NCI-H526 treated with DMSO at 0.1 percent for 48 hours (cell line): Measurements from ENCODE around the gene RNF207.
A peak's percentile ranks its signal among the peaks of the same experiment; 100 is the strongest.

ENCODE experiments used
- DNase-seq: peaks from one replicate; lab custom pipeline; 2025; lab: John Stamatoyannopoulos, UW

The RNF207 gene

GRCh38 chr1:6234502-6235295, 28.8 kb downstream of the RNF207 start:
- DNase-seq = no peak

DNA sequence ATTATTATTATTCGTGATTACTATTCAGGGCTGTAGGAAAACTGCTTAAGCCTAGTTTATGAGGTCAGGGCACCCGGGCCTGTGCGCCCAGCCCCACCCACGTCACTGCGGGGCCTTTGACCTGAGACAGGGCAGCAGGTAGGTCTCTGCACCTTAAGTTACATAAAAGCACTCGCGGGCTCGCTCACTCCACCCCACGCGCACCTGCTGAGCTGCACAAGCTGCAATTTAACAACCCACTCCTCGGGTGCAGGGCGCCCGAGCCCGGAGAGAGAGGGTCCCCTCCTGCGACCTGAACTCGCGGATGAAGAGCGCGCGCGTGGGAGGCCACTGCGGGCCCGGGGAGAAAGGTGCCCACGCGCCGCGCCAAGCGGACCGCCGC, 29.4 kb downstream of the RNF207 start:
- no peak for DNase-seq

DNA sequence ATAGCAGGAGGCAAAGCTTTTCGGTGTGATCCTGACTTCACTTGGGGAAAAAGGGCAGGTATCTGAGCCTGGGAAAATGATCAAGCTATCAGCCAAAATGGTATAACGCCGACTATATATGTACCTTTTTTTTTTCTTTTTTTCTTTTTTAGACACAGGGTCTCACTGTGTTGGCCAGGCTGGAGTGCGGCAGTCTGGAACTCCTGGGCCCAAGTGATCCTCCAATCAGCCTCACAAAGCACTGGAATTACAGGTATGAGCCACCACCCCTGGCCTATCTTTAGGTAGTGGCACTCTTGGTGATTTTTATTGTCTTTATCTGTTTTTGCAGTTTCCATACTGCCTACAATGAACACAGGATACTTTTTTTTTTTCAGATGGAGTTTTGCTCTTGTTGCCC, 31.2 kb downstream of the RNF207 start:
- no peak for DNase-seq

DNA sequence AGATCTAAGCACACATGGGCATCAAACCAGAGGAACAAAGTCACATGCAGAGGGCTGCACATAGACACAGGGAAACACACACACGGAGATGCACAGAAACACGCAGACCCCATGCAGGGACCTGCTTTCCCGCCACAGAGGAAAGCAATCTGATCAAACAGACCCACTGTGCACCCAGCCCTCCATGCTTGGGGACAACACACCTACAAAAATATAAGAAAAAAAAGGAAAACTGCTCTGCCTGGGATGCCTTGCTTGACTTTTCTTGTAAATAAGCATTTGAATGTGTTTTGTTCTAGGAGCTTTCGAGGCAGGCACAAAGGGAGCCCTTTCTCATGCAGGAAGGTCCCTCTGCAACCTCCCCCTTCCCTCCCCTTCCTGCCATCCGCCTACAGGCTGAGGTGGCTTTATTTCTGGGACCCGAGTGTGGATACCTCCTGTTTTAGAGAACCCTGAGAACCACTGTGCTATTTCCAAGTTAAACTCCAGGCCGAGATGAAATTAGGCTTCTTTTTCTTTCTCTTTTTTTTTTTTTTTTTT, 33.4 kb downstream of the RNF207 start:
- no peak for DNase-seq

- DNase-seq = no peak
Observed at GRCh38 chr1:6239950-6240768, 34.2 kb downstream of the RNF207 start.

- DNase-seq = no peak
Observed at GRCh38 chr1:6241107-6241886, 35.4 kb downstream of the RNF207 start.

DNA sequence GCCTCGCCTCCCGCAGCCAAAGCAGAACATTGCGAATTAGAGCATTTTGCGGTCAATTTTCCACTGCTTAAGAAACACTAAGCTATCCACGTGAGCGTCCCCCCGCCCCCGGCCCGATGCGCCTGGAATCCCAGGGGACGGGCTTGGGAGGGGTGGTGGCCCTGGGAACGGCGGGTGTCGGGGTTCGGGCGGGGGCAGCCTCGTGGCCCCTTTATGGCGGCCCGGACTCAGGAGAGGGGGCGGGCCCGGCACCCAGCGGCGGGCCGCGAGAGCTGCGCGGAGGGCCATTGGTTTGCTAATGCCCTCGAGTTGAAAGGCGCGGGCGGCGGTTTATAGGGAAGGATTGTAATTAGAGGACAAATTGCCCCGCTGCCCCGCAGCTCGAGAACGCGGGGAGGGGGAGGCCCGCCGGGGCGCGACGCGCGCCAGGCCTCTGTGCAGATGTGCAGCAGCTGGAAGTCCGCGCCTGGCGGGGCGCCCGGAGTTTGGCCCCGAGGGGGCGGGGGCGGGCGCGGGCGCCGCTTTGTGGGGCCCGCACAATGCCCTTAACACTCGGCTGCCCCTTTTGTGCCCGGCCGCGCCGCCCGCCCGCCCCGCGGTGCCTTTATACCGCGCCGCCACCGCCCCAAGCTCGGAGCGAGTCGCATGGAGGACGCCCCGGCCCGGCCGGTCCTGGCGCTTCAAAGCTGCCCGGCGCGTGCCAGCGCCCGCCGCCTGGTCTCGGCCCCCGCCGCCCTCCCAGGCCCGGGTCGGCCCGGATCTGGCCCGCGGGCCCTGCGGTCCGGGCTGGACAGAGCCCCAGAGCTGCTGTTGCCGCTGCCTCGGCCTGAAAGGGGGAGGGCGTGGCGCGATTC, 36.2 kb downstream of the RNF207 start:
- DNase-seq = no peak

DNA sequence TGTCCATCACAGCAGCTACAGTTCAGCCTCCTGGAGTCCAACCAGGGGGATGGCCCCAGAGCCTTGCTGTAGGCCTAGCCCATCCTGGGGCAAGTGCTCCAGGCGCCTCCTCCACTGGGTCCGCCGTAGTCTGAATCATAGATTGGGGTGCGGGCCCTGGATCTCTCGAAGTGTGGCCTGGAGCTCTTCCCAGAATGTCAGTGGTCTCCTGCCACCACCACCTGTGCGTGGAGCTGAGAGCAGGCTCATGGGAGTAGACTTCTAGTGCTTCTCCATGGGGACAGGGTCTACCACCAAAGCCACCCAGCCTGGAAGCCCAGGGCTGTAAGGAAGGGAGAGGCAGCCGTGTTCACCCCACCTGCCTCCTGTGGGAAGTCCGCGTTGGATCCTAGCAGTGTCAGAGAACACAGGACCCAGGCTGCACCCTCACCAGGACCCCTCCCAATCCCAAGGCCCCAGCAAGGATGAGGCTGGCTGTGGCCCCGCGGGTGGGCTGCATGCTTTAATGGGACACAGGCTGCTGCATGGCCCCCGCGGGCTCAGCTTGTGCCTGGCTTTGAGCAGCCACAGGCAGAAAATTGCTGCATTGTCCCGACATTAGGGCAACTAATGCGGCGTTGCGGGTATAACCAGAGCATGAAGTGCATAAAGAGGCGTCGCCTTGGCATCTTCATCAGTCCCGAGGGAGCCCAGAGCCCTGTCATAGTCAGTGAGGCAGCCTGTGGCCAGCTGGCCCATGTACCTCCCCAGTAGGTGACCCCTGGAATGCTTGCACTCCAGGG, 37.3 kb downstream of the RNF207 start:
- no peak for DNase-seq

DNA sequence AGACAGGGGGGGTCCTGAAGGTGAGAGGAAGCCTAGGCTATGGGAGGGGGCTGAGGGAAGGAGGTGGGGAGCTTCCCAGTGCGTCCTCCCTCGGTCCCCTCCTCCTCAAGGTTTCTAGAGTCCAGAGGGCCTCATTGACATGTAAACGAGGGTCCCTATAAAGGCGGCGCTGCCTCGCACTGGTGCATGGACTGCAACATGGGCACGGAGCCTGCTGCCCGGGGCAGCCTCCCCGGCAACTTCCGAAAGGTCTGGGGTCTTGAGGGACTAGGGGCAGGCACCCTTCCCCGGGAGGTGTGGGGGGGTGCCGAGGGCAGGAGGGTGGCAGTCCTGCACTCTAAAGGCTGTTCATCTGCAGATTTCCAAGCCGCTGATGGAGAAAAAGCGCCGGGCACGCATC, 38.1 kb downstream of the RNF207 start, which contains the start of gene HES3:
HES3 (plus strand) TSS at position 187 of the 400 bp plus-strand sequence; CDS start at position 374, 187 bp downstream.
- DNase-seq = no peak

GRCh38 chr1:6244401-6245049, 38.6 kb downstream of the RNF207 start:
- DNase-seq = no peak

DNA sequence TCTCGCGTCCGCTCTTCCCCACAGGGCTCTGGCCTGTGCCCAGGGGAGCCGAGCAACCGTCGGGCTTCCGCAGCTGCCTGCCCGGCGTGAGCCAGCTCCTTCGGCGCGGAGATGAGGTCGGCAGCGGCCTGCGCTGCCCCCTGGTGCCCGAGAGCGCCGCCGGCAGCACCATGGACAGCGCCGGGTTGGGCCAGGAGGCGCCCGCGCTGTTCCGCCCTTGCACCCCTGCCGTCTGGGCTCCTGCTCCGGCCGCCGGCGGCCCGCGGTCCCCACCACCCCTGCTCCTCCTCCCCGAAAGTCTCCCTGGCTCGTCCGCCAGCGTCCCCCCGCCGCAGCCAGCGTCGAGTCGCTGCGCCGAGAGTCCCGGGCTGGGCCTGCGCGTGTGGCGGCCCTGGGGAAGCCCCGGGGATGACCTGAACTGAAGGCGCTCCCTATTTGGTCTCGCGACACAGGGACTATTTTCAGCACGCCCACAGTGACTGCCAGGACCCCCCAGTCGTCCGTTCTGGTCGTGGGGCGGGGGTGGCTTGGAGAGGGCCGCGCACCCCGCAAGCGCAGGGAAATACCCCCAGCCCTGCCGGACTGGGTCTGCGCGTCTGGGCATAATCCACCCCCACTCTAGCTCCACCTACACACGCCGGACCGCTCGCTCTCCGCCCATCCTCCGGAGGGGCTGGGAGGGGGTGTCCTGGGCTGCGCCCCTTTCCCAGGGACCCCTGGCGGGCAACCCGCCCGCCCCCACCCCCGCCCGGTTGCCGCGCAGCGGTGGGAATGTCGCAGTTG, 39.4 kb downstream of the RNF207 start:
- DNase-seq = peak; percentile 32

DNA sequence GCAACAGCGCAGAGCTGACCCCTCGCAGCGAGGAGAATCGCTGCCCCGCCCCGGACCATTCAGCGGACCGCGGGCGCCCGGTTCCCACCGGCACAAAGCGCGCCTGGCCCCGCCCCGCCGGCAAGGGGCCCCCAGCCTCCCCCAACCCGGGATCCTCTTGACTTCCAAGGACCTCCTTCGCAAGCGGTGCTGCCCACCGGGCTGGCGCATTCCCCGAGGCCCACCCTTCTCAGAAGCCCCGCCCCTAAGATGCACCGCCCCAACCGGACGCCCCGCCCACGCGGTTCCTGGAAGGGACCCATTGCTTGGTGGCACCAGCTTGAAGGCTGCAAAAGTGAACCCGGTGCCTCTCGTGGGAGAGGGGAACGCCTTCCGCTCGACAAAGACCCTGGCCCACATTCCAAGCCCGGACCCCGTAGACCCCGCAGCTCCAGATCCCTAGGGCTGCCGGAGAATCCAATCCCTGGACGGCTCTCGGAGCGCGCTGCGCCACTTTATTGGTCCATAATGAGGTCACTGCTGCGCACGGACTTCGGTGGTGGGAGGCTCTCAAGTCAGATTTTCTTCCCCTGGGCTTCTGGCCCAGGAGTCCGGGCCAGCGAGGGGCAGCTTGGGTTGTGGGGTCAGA, 40.1 kb downstream of the RNF207 start:
- DNase-seq = peak; percentile 36

- DNase-seq = peak; percentile 52
Observed at GRCh38 chr1:6246497-6247467, 40.9 kb downstream of the RNF207 start.

- no peak for DNase-seq
Observed at GRCh38 chr1:6247651-6248050, 41.7 kb downstream of the RNF207 start.

GRCh38 chr1:6248161-6248776, 42.4 kb downstream of the RNF207 start:
- no peak for DNase-seq

DNA sequence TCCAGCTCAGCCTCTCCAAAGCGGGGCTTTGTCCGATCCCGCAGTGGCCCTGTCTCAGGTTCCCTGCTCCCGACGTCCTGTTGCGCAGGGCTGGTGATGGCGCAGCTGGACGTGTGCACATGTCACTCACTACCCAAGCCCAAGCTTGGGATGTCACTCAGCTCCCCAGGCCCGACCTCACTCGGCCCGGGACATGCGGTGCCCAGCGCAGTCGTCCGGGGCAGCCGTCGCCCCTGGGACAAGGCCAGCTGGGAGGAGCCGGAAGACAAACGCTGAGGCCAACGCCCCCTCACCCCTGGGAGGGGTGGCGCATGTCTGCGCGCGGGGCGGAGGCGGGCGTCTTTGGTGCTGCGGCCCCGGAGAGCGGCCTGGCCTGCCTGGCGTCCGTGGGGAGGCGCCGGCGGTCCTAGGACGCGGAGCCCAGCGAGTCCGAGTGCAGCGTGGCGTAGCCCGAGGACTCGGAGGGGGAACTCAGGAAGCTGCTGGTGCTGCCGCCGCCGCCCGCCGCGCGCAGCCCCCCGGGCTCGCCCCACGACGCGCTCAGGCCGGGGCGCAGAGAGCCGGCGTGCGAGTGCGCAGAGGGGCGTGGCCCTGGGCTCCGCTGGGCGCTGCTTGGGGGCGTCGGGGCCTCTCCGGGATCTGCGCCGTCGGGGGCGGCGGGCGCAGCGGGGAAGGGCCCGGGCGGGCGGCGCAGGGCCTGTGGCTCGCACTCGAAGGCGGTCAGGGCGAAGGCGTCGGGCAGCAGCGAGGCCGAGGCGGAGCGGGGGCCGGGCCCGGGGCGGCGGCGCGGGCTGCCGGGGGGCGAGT, 43.2 kb downstream of the RNF207 start:
- no peak for DNase-seq
